C1 segment of cervical spinal cord (tissue), 14 donors: ENCODE data around the gene RTEL1.

ENCODE experiments used
- DNase-seq, 14 donors: peaks; one replicate each; lab custom pipeline; 2025; lab: John Stamatoyannopoulos, UW

RTEL1 gene

GRCh38 chr20:63687419-63688178 lies 29.5 kb downstream of the RTEL1 start:
- DNase-seq: no peak

GRCh38 chr20:63688228-63689045 lies 30.3 kb downstream of the RTEL1 start:
- no peak for DNase-seq

GRCh38 chr20:63689046-63690002 lies 31.2 kb downstream of the RTEL1 start:
- DNase-seq: no peak

- DNase-seq: no peak
These were observed 32.1 kb downstream of the RTEL1 start for GRCh38 chr20:63690003-63690897.

GRCh38 chr20:63690898-63691710 lies 33.0 kb downstream of the RTEL1 start:
- DNase-seq: no peak

GRCh38 chr20:63691711-63692435 lies 33.8 kb downstream of the RTEL1 start:
- no peak for DNase-seq

GRCh38 chr20:63692436-63693082 lies 34.4 kb downstream of the RTEL1 start:
- no peak for DNase-seq

- DNase-seq: no peak
These were observed 35.1 kb downstream of the RTEL1 start for GRCh38 chr20:63693083-63693732.

GRCh38 chr20:63693733-63694583 lies 35.8 kb downstream of the RTEL1 start:
- no peak for DNase-seq

- DNase-seq: no peak
These were observed 36.7 kb downstream of the RTEL1 start for GRCh38 chr20:63694584-63695423.

GRCh38 chr20:63695424-63696305 lies 37.6 kb downstream of the RTEL1 start:
- no peak for DNase-seq

- no peak for DNase-seq
These were observed 38.2 kb downstream of the RTEL1 start for GRCh38 chr20:63696306-63696627.

GRCh38 chr20:63696628-63697356 lies 38.7 kb downstream of the RTEL1 start, which contains the start of gene TNFRSF6B:
TNFRSF6B (plus strand) TSS chr20:63696652; CDS start chr20:63696768, 116 bp downstream.
- DNase-seq: no peak

GRCh38 chr20:63697357-63697867 lies 39.3 kb downstream of the RTEL1 start:
- DNase-seq: no peak
